H7 (cell line): Measurements from ENCODE around the gene RGCC. TPM values are rescaled to one million over a fixed set of nuclear protein-coding genes. Genes with fewer than 3 reads are reported as not detected.
A peak's percentile ranks its signal among the peaks of the same experiment; 100 is the strongest.

Source experiments
- DNase-seq: peaks from one replicate; pipeline ENCODE4 v3.0.0; 2012
- H3K27me3 ChIP-seq: 2 replicates; pipeline ENCODE4 v1.6.0; 2011; ENCODE audit warnings: mild to moderate bottlenecking, low read length; ENCODE audit not compliant: control insufficient read depth, insufficient read depth
- H3K36me3 ChIP-seq: replicated peaks from 2 replicates; pipeline ENCODE4 v1.5.1; 2011; ENCODE audit warnings: low read length; ENCODE audit not compliant: control insufficient read depth, insufficient read depth
- H3K4me3 ChIP-seq: 2 replicates; pipeline ENCODE4 v1.5.1; 2011; ENCODE audit warnings: low read depth, mild to moderate bottlenecking, control low read depth, low read length, moderate library complexity; ENCODE audit not compliant: insufficient read depth
- total RNA-seq: library from RNA; depleted of rRNA; stranded (reverse); fragments of >200 nt; shearing (Covaris generic); gene quantifications from 2 replicates; pipeline ENCODE4 v1.2.3, GENCODE V29; 2014; rRNA removed

The RGCC gene
- total RNA-seq, 1 experiment from 2014 or later: 1.0 TPM

GRCh38 chr13:41505209-41505835 lies 48.0 kb downstream of the RGCC start:
- H3K4me3 ChIP-seq: no peak overlapping the region
- no peak for DNase-seq

DNA sequence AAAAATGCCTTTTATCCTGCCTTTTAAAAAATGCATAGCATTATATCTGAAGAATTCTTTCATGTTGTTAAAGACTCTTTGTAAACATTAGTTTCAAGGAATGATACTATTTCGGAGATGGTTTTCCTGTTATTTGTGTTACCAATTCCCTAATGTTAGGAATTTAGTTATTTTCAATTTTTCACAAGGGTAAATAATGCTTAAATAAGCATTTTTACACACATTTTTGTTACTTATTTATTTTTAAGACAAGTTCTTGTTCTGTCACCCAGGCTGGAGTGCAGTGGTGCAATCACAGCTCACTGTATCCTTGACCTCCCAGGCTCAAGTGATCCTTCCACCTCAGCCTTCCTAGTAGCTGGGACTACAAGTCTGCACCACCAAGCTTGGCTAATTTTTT lies 49.0 kb downstream of the RGCC start:
- H3K27me3 ChIP-seq: no peaks in the 10 kb centered on the region
- H3K36me3 ChIP-seq: no peaks in the 10 kb centered on the region
- H3K4me3 ChIP-seq: no peak overlapping the region
- no peak for DNase-seq

More at GRCh38 chr13:41505209-41505835, 48.0 kb downstream of the RGCC start:
- H3K36me3 ChIP-seq: no peaks in the 10 kb centered on the region
- H3K27me3 ChIP-seq: no peaks in the 10 kb centered on the region

DNA sequence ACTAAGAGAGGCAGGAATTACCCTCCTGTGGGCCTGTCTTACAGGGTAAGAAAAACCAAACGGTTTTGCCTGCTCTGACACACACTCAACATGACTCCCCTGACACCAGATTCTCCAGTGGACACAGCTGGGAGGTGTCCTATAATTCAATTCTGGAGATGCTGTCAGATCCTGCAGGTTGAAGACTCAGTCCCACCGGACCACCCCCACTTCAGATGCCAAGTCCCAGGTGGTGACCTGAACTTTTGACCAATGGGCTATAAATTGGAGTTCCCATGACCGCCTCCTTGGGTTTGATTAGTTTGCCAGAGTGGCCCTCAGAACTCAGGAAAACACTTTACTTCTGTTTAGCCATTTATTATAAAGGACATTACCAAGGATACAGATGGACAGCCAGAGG lies 52.6 kb downstream of the RGCC start:
- H3K36me3 ChIP-seq: no peaks in the 10 kb centered on the region
- H3K4me3 ChIP-seq: no peak overlapping the region
- H3K27me3 ChIP-seq: no peaks in the 10 kb centered on the region
- DNase-seq: no peak

- H3K4me3 ChIP-seq: no peak overlapping the region
- no peaks in the 10 kb centered on the region for H3K27me3 ChIP-seq
- H3K36me3 ChIP-seq: no peaks in the 10 kb centered on the region
Measured at GRCh38 chr13:41511827-41512226, 54.5 kb downstream of the RGCC start.

DNA sequence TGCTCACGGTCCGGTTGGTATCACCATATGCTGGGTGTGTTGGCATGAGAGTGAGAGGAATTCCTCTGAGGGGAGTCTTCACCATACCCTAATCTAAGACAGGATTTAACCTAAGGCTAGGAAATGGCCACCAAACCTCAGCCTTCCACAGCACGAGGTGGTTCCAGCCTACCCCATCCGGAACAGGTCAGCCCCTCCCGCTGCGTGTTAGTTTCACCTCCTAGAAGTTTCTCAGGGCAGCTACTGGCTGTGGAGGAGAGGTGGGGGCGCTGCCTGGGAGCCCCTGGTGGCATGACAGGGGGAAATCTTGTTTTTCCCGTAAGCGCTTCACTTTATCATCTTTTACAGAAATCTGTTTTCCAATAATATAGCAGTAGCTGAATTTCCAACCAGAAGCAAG lies 55.1 kb downstream of the RGCC start:
- no peak overlapping the region for H3K4me3 ChIP-seq
- DNase-seq: peak; percentile 52
- H3K27me3 ChIP-seq: no peaks in the 10 kb centered on the region
- H3K36me3 ChIP-seq: no peaks in the 10 kb centered on the region

More at GRCh38 chr13:41511827-41512226, 54.5 kb downstream of the RGCC start:
- DNase-seq: no peak

DNA sequence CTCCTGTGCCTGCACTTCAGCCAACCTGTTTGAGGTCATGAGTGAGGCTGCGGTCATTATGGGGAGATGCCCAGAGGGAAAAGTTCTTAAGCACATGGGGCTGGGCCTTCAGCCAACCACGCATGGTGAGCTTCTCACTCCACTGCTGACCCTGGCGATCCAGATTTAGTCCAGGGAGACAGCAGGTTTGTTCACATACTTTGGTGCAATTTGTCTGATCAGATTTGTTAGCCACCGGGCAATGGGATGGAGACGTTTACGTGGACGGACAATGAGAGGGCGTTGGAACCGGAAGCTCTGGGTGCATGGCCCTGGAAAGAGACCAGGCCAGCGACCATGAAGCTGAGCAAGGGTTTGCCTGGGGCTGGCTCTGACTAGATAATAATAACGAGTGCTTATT lies 56.2 kb downstream of the RGCC start:
- H3K36me3 ChIP-seq: no peaks in the 10 kb centered on the region
- H3K27me3 ChIP-seq: no peaks in the 10 kb centered on the region
- H3K4me3 ChIP-seq: no peak overlapping the region
- DNase-seq: no peak

GRCh38 chr13:41514853-41515395 lies 57.6 kb downstream of the RGCC start:
- no peak overlapping the region for H3K4me3 ChIP-seq
- H3K36me3 ChIP-seq: no peaks in the 10 kb centered on the region
- H3K27me3 ChIP-seq: no peaks in the 10 kb centered on the region
- no peak for DNase-seq

- no peak overlapping the region for H3K4me3 ChIP-seq
- H3K27me3 ChIP-seq: no peaks in the 10 kb centered on the region
- no peak for DNase-seq
- no peaks in the 10 kb centered on the region for H3K36me3 ChIP-seq
Measured at GRCh38 chr13:41515491-41516139, 58.3 kb downstream of the RGCC start.

GRCh38 chr13:41516166-41516565 lies 58.8 kb downstream of the RGCC start:
- no peak for DNase-seq
- Histone ChIP-seq H3K27me3 (no peaks in the 10 kb centered on the region), H3K36me3 (no peaks in the 10 kb centered on the region), H3K4me3 (no peak overlapping the region)

DNA sequence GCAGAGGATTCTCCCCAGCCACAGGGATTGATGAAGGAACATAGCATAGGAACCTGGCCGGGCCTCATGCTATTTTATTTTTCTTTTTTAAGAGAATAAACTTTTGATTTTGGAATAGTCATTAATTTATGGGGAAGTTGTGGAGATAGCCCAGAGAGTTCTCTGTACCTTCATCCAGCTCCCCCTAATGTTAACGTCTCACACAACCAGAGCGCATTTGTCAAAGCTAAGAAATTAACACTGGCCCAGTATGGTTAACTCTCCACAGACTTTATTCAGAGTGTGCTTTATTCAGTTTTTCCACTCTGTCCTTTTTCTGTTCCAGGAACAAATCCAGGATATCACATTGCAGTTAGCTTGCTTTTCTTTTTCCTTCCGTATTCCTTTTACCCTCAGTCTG lies 59.4 kb downstream of the RGCC start:
- no peaks in the 10 kb centered on the region for H3K27me3 ChIP-seq
- H3K36me3 ChIP-seq: no peaks in the 10 kb centered on the region
- DNase-seq: no peak
- H3K4me3 ChIP-seq: no peak overlapping the region

- Histone ChIP-seq H3K4me3 (no peak overlapping the region), H3K27me3 (no peaks in the 10 kb centered on the region), H3K36me3 (no peaks in the 10 kb centered on the region)
- DNase-seq: no peak
Measured at GRCh38 chr13:41520016-41520659, 62.8 kb downstream of the RGCC start.

Other genes starting within 250 kb of the RGCC start
- 10.1 and 10.3 TPM in 2 replicates for gene MTRF1, start 194.0 kb upstream of the RGCC start, total RNA-seq
- gene NAA16, start 146.3 kb upstream of the RGCC start, total RNA-seq: 11.4 and 14.2 TPM in 2 replicates